Subcutaneous adipose tissue (tissue), 4 donors: ENCODE measurements around the gene IL1B. TPM values are rescaled to one million over a fixed set of nuclear protein-coding genes. Genes with fewer than 3 reads are reported as not detected.

Experiments
- CTCF ChIP-seq: fragments of 450-650 bp; IDR thresholded peaks from one replicate; pipeline ENCODE4 v1.5.1; 2016; ENCODE audit warnings: low read depth, mild to moderate bottlenecking, control low read depth, antibody characterized with exemption, moderate library complexity
- total RNA-seq, 4 donors: library from RNA; depleted of rRNA; stranded (reverse); fragments of >200 nt; gene quantifications; one replicate each; pipeline ENCODE4 v1.1.0, GENCODE V29; 2016

The IL1B gene
- total RNA-seq, 4 donors from 2014 or later = 1.1 TPM; not detected in 3

GRCh38 chr2:112835536-112836162 lies 930 bp downstream of the IL1B start:
- no peak for TF ChIP-seq CTCF

- TF ChIP-seq CTCF = no peak
These were observed 1.5 kb downstream of the IL1B start for GRCh38 chr2:112835061-112835501.

- TF ChIP-seq CTCF = no peak
These were observed 2.1 kb downstream of the IL1B start for GRCh38 chr2:112834396-112835037.

- no peak for TF ChIP-seq CTCF
These were observed 2.6 kb downstream of the IL1B start for GRCh38 chr2:112833976-112834375.

GRCh38 chr2:112832841-112833638 lies 3.5 kb downstream of the IL1B start:
- no peak for TF ChIP-seq CTCF

- TF ChIP-seq CTCF = no peak
These were observed 4.4 kb downstream of the IL1B start for GRCh38 chr2:112831946-112832840.
